Duodenal mucosa (tissue), 2 donors: ENCODE measurements around the gene BRPF3.

ENCODE experiments used
- H3K27ac ChIP-seq: one replicate; pipeline ENCODE4 v1.7.0; 2013; ENCODE audit warnings: low read depth, low read length
- H3K27me3 ChIP-seq, 2 donors: one replicate each; pipeline ENCODE4 v1.7.0; 2013; ENCODE audit warnings: low read length in 2 of 2, control low read depth in 1 of 2; ENCODE audit not compliant: insufficient read depth in 2 of 2, control insufficient read depth in 1 of 2
- H3K36me3 ChIP-seq, 2 donors: one replicate each; pipeline ENCODE4 v1.7.0; 2013; ENCODE audit warnings: low read length in 2 of 2, control low read depth in 1 of 2; ENCODE audit not compliant: insufficient read depth in 2 of 2, control insufficient read depth in 1 of 2
- H3K4me1 ChIP-seq, 2 donors: one replicate each; pipeline ENCODE4 v1.7.0; 2013; ENCODE audit warnings: low read length in 2 of 2, control low read depth in 1 of 2; ENCODE audit not compliant: insufficient read depth in 2 of 2, control insufficient read depth in 1 of 2
- H3K4me3 ChIP-seq, 2 donors: one replicate each; pipeline ENCODE4 v1.7.0; 2013; ENCODE audit warnings: low read length in 2 of 2, low read depth in 1 of 2
- H3K9ac ChIP-seq, 2 donors: one replicate each; pipeline ENCODE4 v1.7.0; 2013; ENCODE audit warnings: low read length in 2 of 2, low read depth in 1 of 2
- H3K9me3 ChIP-seq, 2 donors: one replicate each; pipeline ENCODE4 v1.7.0; 2013; ENCODE audit warnings: low read length in 2 of 2, control low read depth in 1 of 2; ENCODE audit not compliant: control insufficient read depth in 1 of 2

BRPF3 gene

GRCh38 chr6:36242626-36243025 is 46.1 kb downstream of the BRPF3 start:
- no peak overlapping the region for H3K27ac ChIP-seq

DNA sequence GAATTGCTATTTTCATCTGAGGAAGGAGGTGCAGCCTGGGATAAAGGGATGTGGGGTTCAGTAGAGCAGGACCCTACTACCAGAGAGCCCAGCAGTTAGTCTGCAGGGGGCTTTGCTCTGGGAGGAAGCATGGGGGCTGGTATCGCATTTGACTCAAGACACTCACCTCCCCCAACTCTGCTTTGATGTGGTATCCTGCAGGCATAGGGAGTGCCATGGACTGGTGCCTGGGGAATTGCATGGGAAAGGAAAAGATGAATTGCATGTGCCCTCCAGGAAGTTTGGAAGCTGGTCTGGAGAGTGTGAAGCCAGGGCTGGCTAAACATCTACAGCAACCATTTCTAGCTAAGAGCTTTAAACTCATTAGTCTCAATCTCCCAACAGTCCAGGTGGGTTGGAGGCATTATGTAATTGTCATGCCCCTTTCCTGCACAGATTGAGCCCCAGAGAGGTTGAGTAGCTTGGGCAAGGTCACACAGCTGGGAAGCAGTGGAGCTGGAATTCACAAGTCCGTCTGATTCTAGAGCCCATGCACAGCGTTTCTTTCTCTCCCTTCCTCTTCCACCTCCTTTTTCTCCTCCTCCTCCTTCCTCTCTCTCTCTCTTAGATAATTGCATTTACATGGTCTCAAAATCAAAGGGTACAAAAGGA is 47.1 kb downstream of the BRPF3 start:
- H3K9me3 ChIP-seq: no peaks in the 10 kb centered on the region
- peaks cover 13% of the 10 kb centered on the region in 2 donors for H3K4me1 ChIP-seq

More at GRCh38 chr6:36242626-36243025, 46.1 kb downstream of the BRPF3 start:
- peaks cover 13% of the 10 kb centered on the region in 2 donors for H3K4me1 ChIP-seq
- H3K9me3 ChIP-seq: no peaks in the 10 kb centered on the region
- no peak overlapping the region for H3K4me3 ChIP-seq
- H3K27me3 ChIP-seq: no peaks in the 10 kb centered on the region
- no peaks in the 10 kb centered on the region for H3K36me3 ChIP-seq
- H3K9ac ChIP-seq: no peak overlapping the region

GRCh38 chr6:36244641-36245280 is 48.2 kb downstream of the BRPF3 start:
- H3K27me3 ChIP-seq: no peaks in the 10 kb centered on the region
- no peaks in the 10 kb centered on the region for H3K9me3 ChIP-seq
- no peaks in the 10 kb centered on the region for H3K36me3 ChIP-seq
- H3K4me3 ChIP-seq: no peak overlapping the region
- H3K9ac ChIP-seq: no peak overlapping the region
- H3K27ac ChIP-seq: no peak overlapping the region
- H3K4me1 ChIP-seq: peaks cover 13% of the 10 kb centered on the region in 2 donors

More for the DNA sequence above, 47.1 kb downstream of the BRPF3 start:
- Histone ChIP-seq H3K9ac (no peak overlapping the region), H3K4me3 (no peak overlapping the region), H3K36me3 (no peaks in the 10 kb centered on the region), H3K27me3 (no peaks in the 10 kb centered on the region), H3K27ac (no peak overlapping the region)

DNA sequence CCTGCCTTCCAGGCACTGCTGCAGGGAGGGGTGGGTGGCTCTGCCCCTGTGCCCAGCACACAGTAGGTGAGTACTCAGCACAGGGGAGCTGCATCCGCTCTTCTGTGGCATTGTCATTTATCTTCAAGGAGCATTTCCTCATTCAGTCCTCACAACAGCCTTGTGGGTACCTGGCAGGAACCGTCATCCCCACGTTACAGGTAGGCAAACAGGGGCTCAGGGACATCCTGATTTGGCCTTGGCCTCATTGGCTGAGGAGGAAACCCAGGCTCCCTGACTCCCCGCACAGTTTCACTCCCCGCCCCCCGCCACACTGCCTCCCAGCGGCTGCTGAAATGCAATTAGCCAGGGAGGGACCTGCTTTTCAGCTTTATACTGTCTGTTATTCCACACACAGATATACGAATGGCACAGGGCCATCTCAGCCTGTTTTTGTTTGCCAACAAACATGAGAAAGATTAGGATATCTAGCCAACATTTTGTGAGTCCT is 49.1 kb downstream of the BRPF3 start:
- Histone ChIP-seq H3K4me3 (no peak overlapping the region), H3K36me3 (no peaks in the 10 kb centered on the region), H3K9me3 (no peaks in the 10 kb centered on the region), H3K4me1 (peaks cover 13% of the 10 kb centered on the region in 2 donors), H3K9ac (no peak overlapping the region), H3K27me3 (no peaks in the 10 kb centered on the region), H3K27ac (no peak overlapping the region)

- no peak overlapping the region for H3K4me3 ChIP-seq
- H3K9ac ChIP-seq: no peak overlapping the region
- H3K9me3 ChIP-seq: no peaks in the 10 kb centered on the region
- peaks cover 13% of the 10 kb centered on the region in 2 donors for H3K4me1 ChIP-seq
- no peak overlapping the region for H3K27ac ChIP-seq
- H3K27me3 ChIP-seq: no peaks in the 10 kb centered on the region
- no peaks in the 10 kb centered on the region for H3K36me3 ChIP-seq
These were observed 50.1 kb downstream of the BRPF3 start for GRCh38 chr6:36246506-36247268.

DNA sequence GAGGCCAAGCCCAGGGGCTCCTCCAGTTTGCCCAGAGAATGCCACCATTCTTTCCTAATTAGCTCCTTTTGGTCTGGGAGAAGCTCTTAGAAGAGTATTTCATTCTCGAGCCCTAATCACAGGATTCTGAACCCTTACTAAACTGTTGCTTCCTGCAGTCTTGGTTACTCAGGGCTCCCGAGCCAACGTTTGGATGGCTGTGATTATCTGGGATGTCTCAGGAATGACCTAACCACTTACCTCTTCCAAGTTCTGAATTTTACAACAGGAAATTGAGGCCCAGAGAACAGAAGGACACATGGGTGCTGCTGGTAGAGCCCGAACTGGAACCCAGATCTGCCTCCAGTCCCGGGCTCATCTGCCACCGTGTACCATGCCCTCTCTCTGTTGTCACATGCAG is 51.1 kb downstream of the BRPF3 start:
- no peaks in the 10 kb centered on the region for H3K9me3 ChIP-seq
- H3K9ac ChIP-seq: no peak overlapping the region
- no peak overlapping the region for H3K27ac ChIP-seq
- H3K4me1 ChIP-seq: peaks cover 10 to 13% of the 10 kb centered on the region in 2 donors
- no peaks in the 10 kb centered on the region for H3K27me3 ChIP-seq
- no peak overlapping the region for H3K4me3 ChIP-seq
- H3K36me3 ChIP-seq: no peaks in the 10 kb centered on the region

- no peak overlapping the region for H3K9ac ChIP-seq
- no peak overlapping the region for H3K27ac ChIP-seq
- no peaks in the 10 kb centered on the region for H3K36me3 ChIP-seq
- H3K4me1 ChIP-seq: peaks cover 10 to 13% of the 10 kb centered on the region in 2 donors
- H3K4me3 ChIP-seq: no peak overlapping the region
- no peaks in the 10 kb centered on the region for H3K27me3 ChIP-seq
- no peaks in the 10 kb centered on the region for H3K9me3 ChIP-seq
These were observed 52.4 kb downstream of the BRPF3 start for GRCh38 chr6:36248980-36249379.

DNA sequence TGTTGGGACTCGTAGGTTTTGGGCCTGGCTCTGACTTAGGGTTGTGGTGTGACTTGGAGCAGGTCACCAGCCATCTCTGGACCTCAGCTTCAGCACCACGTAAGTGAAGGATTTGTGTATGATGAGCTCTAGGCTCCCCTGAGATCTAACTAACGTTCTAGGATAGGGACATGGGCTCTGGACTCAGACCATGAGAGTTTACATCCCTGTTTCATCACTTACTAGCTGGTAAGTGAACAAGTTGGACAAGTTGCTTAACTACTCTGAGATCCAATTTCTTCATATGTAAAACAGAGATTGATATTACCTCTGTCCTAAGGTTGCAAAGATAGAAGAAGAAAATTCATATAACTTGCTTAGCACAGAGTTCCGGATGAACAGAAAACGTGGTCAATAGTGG is 53.0 kb downstream of the BRPF3 start:
- Histone ChIP-seq H3K27ac (no peak overlapping the region), H3K9me3 (no peaks in the 10 kb centered on the region), H3K4me1 (peaks cover 10 to 13% of the 10 kb centered on the region in 2 donors), H3K36me3 (no peaks in the 10 kb centered on the region), H3K4me3 (no peak overlapping the region), H3K9ac (no peak overlapping the region), H3K27me3 (no peaks in the 10 kb centered on the region)

GRCh38 chr6:36252005-36252404 is 55.5 kb downstream of the BRPF3 start:
- Histone ChIP-seq H3K27me3 (no peaks in the 10 kb centered on the region), H3K36me3 (no peaks in the 10 kb centered on the region), H3K27ac (no peak overlapping the region), H3K4me1 (no peaks in the 10 kb centered on the region), H3K9ac (no peak overlapping the region), H3K9me3 (no peaks in the 10 kb centered on the region), H3K4me3 (no peak overlapping the region)

DNA sequence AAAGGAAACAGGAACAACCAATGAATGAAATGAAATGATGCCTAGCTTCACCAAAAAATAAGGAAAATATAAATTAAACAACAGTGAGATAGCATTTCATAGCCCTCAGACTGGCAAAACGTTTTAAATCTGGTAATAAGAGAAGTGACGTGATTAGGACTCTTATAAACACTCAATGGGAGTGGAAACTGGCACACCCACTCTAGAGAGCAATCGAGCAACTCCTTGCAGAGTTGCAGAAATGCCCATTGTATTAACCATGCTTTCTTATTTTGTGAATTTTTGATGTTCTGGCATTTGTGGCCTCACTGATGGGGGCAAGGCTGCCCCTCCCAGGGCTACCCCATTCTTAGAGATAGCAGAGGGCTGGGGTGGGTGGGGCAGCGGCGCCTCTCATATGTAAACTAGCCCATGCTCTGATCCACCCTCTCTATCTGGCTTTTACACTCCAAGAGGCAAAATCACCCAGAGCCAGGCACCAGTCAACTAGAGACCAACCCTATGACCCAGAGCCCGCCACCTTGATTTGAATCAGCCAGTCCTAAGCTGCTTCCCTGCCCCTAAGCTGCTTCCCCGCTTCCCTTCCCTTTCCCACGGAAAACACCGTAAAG is 67.0 kb downstream of the BRPF3 start:
- Histone ChIP-seq H3K36me3 (no peaks in the 10 kb centered on the region), H3K9me3 (peaks cover 0 to 10% of the 10 kb centered on the region in 2 donors), H3K4me1 (no peaks in the 10 kb centered on the region), H3K27ac (no peak overlapping the region), H3K9ac (no peak overlapping the region), H3K27me3 (peaks cover 0 to 3% of the 10 kb centered on the region in 2 donors), H3K4me3 (no peak overlapping the region)
